T follicular helper cell (primary cell): Measurements from ENCODE around the gene CIDEC.
"Not testable (repeated sequence)": the region's sequence is repeated elsewhere in the genome, so short reads cannot be mapped to it uniquely, and the experiment has no call there.

Experiments
- DNase-seq: peaks from one replicate; pipeline ENCODE4 v3.0.0-alpha.2; 2020; ENCODE audit warnings: low read depth

CIDEC gene

DNA sequence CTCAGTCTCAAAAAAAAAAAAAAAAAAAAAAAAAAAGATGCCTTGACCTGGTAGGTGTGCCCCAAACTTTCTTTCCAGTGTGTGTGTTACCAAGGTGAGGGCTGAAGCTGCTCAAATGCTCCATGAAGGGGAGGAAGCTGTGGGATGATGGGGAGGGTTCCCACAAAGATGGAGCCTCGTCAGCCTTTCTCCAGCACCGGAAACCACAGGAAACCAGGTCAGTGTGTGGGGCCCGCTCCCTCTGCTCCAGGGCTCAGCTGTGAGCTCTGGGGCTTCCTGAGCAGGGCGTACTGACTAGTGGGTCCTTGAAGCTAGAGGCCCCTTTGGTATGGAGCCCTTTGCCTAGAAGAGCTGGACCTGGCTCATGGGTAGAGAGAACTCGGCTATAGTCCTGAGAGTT is 21.9 kb upstream of the CIDEC start:
- no peak for DNase-seq

DNA sequence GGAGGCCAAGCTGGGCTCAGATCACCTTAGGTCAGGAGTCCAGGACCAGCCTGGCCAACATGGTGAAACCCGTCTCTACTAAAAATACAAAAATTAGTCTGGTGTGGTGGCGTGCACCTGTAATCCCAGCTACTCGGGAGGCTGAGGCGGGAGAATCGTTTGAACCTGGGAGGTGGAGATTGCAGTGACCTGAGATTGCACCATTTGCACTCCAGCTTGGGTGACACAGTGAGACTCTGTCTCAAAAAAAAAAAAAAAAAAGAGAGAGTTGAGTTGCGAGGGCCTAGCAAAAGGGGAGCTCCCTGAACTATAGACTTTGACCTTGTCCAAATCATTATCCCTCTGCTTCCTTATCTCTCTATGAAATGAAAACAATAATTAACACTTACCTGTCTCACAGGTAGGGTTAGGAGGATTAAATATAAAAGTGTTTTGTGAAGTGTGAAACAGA is 20.9 kb upstream of the CIDEC start:
- DNase-seq: not testable (repeated sequence)

DNA sequence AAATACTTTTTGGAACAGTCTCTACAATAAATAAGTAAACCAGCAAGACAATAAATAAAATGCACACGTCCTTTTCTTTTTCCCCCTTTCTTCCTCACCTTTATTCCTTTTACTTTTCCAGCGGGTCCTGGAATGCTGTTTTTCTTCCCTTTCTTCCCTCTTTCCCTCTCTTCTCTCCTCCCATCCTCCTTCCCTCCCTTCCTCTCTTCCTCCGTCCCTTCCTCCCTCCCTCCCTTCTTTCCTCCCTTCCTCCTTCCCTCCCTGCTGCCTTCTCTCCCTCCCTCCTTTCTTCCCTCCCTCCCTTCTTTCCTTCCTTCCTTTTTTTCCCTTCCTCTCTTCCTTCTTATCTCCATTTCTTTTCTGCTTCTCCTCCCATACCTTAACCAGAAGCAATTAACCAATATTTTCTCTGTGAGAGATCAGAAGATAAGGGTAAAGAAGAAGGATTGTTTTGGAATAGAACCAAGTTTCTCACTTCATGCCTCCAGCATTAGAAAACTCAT is 19.3 kb upstream of the CIDEC start:
- DNase-seq: no peak

DNA sequence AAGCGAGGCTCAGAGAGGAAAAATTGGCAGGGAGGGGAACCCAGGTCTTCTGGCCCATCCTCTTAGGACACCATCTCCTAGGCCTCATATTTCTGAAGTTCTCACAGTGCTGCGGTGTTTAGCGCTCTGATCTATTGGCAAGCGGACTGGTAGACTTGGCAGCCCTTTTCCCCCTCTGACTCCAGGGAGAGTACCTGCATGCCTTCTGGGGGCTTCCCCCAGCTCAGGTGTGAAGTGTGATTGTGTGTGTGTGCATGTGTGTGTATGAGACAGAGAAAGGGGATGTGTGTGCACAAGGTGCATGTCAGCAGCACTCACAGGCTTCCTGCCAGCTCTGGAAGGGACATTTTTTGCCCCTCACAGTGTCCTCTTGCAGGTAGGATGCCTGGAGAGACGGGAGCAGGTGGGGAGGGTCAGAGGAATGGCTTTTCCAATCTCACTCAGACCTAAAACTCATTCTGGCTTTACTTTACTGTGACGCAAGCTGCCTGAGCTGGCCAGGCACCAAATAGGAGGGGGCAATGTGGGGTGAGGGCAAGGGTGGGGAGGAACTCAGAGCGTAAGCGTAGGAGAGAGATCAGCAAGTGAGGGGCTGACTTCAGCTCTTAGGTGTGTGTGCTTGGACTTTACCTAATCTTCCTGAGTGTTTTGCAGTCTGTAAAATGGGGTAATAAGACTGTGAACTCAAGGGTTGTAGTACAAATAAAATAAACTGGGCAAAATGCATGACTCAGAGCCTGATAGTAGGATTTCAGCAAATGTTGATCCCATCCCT is 18.6 kb upstream of the CIDEC start:
- no peak for DNase-seq

DNA sequence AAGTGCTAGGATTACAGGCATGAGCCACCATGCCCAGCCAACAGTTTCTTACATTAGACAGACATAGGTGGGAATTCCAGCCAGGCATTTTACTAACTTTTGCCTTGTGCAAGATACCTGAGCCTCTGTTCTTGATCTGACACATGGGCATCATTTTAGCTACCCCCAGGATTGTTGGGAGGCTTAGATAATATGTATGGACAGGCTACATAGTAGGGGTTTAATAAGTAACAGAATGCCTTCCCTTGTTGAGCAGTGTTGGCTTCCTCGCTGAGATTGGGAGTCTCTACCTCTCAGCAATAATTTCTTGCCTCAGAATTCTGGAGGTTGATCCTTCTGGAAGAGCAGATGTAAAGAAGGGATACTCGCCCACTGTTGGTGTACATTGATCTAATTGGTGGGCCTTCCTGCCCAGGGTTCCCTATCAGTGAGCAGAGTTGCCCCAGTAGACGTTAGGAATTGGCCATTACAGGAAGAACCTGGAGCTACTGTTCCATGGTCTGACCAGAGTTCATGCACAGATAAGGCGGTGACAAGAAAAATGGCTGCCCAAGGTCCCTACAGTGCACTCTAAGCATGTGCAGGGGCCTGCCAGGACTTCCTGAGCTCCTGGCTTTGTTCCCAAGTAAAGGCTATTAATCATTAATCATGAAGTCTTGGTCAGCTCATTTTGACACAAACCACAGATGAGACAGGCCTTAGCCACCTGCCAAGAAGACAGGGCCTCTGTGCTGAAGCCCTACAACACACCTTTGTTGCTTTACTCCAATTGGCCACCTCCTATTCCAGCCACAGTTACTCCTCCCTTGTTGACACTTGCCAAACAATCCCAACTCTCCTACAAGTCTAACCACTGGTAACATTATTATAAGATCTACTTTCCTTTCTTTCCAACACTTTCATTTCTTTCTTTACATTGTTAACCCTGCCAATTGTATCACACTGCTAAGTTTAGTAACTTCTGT is 17.6 kb upstream of the CIDEC start:
- no peak for DNase-seq

DNA sequence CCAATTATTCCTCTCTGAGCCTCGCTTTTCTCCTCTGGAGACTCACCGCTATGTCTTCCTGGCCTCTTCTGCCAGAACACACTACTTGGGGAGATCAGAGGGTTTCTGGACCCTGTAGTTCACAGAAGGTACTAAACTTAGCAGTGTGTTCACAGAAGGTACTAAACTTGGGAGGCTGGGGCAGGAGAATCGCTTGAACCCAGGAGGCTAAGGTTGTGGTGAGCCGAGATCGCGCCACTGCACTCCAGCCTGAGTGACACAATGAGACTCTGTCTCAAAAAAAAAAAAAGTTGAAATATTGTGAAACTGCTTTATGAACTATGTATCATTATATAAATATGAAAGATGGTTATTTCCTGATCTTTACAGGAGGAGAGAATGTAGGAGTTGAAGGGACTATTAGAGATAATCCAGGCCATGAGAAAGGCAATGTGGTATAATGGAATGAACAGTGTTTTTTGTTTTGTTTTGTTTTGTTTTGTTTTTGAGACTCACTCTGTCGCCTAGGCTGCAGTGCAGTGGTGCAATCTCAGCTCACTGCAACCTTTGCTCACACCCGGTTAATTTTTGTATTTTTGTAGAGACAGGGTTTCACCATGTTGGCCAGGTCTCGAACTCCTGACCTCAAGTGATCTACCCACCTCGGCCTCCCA is 16.8 kb upstream of the CIDEC start:
- not testable (repeated sequence) for DNase-seq

DNA sequence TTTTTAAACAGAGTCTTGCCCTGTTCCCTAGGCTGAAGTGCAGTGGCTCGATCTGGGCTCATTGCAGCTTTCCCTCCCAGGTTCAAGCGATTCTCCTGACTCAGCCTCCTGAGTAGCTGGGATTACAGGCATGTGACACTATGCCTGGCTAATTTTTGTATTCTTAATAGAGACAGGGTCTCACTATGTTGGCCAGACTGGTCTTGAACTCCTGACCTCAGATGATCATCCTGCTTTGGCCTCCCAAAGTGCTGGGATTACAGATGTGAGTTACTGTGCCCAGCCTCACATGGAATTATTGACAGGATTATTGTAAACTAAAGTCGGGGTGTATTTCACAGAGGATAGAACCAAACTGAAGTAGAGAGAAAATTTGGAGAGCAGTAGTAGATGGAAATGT is 15.7 kb upstream of the CIDEC start:
- not testable (repeated sequence) for DNase-seq

DNA sequence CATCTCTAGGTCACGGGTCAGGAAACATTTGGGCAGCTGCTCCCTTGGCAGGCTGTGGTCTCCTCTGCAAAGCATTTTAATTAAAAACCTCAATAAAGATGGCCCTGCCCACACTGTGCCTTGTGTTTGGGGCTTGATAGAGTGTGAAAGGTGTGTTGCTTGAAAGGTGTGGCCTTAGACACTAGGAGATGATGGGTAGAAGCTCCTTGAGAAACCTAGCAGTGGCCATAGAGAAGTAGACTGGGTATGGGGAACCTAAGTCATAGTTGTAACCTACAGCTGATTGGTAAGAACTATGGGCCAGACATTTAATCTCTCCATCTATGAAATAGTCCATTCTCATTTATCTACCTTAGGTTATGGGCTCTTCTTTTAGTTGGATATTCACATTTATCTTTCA is 13.7 kb upstream of the CIDEC start:
- no peak for DNase-seq

DNA sequence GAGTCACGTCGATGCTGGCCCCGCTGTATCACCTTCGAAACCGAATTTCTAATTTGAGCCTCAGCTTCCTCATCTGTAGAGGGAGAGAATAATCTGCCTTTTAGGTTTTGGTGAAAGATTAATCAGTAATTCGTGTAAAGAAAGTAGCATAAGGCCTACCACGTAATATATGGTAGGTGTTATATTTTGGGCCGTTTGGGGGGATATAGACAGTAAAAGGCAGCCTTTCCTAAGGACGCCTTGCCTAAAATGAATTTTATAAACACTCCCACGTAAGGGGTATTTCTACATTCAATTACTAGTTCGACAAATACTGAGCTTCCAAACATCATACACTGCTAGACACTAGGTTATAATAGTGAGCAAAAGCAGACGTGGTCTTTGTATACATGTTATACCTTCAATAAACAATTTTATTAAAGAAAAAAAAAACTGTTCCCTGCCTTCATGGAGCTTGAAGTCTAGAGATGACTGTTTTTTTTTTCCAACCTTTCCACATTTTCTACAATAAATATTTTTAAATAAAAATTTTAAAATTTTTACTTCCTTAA is 11.1 kb upstream of the CIDEC start:
- DNase-seq: no peak

DNA sequence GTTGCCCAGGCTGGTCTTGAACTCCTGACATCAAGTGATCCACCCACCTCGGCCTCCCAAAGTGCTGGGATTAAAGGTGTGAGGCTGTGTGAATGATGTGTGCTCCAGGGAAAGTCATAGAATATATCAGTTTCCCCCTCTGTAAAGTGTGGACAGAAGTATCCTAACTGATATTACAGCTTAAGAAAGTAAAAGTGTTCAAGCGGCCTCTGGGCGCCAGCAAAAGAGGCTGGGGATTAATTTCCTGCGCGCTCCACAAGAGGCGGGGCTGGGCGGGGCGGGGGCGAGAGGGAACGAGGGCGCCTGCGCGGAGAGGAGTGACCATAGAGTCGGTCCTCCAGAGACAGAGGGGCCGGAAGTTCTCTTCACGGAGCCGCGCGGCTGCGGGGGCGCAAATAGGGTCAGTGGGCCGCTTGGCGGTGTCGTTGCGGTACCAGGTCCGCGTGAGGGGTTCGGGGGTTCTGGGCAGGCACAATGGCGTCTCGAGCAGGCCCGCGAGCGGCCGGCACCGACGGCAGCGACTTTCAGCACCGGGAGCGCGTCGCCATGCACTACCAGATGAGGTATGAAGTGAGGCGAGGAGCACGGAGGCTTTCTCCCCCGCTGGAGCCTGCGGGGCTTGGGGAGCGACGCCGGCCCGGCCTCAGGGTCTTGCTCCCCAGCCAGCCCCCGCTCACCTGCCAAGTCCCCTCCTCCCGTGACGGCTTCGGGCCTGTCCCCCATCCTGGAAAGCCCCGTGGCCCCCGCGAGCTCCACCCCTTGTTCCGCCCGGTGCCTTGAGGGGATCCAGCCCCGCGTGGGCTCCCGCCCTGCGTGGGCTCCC is 10.4 kb upstream of the CIDEC start, which contains the start of gene JAGN1:
JAGN1 (plus strand) TSS at position 362 of the 823 bp plus-strand sequence; CDS start at position 475, 113 bp downstream.
- DNase-seq: peak; percentile 87

DNA sequence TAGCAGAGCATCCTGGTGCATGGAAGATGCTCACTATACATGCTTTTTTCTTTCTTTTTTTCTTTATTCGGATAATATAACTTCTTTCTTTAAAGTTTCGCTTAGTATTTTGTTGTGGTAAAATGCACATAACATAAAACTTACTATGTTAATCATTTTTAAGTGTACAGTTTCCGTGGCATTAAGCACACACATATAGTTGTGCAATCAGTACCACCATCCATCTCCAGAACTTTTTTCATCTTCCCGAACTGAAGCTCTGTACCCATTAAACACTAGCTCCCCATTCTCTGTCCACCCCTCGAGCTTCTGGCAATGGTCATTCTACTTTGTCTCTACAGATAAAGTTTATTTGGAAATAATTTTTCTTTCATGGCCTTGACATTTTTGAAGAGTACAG is 9.4 kb upstream of the CIDEC start:
- no peak for DNase-seq

DNA sequence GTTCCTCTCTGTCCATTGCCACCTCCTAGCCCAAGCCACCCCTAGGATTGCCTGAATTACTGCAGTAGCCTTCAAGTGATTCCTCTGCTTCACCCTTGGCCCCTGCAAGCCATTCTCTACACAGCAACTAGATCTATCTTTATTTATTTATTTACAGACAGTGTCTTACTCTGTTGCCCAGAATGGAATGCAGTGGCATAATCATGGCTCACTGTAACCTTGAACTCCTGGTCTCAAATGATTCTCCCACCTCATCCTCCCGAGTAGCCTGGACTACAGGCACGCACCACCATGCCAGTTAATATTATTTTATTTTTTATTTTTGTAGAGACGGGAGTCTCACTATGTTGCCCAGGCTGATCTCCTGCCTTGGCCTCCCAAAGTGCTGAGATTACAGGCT is 8.5 kb upstream of the CIDEC start:
- DNase-seq: no peak

DNA sequence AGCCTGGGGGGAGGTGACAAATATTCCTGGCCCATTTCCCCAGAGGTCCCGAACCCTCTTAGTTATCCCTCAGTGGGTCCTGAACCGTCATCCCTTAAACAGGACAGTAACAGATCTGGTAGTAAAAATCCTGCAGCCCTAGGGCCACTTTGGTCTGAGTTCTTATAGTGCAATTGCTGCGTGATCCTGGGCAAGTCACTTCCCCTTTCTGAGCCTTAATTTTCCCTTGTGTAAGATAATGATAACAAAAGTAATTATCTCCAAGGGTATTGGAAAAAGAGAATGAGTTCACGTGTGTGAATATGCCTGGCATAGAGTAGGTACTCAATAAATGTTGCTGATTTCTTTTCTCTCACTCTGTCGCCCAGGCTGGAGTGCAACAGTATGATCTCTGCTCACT is 7.4 kb upstream of the CIDEC start:
- DNase-seq: no peak

DNA sequence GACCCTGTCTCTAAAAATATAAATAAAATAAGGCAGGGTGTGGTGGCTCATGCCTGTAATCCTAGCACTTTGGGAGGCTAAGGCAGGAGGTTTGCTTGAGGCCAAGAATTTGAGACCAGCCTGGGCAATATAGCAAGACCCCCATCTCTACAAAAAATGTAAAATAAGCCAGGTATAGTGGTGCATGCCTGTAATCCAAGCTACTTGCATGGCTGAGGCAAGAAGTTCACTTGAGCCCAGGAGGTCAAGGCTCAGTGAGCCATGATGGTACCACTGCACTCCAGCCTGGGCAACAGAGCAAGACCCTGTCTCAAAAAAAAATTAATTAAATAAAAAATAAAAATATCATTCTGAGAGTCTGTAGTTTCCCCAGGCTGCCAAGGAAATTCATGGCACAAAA is 6.3 kb upstream of the CIDEC start:
- DNase-seq: no peak

DNA sequence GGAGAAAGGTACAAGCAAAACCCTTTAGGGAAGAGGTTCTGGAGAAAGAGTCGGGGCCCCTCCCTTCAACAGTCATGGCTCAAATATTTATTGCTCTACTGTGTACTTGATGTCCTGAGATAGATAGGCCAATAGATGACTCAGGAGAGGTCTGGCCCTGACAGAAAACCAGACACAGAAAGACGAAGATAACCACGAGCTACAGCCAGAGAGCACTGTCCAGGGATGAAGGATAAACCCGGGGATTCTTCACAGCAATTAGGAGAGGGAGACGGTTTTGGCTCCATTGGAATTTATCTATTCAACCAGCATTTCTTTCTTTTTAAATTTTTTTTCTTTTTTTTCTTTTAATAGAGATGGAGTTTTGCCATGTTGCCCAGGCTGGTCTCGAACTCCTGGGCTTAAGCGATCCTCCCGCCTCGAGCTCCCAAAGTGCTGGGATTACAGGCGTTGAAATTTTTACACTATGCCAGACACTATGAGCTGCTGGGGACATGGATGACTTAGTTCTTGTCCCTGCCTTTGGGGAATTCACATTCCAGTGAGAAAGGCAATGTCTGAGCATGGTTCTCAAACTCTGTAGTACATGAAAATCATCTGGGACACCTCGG is 4.6 kb upstream of the CIDEC start:
- no peak for DNase-seq

DNA sequence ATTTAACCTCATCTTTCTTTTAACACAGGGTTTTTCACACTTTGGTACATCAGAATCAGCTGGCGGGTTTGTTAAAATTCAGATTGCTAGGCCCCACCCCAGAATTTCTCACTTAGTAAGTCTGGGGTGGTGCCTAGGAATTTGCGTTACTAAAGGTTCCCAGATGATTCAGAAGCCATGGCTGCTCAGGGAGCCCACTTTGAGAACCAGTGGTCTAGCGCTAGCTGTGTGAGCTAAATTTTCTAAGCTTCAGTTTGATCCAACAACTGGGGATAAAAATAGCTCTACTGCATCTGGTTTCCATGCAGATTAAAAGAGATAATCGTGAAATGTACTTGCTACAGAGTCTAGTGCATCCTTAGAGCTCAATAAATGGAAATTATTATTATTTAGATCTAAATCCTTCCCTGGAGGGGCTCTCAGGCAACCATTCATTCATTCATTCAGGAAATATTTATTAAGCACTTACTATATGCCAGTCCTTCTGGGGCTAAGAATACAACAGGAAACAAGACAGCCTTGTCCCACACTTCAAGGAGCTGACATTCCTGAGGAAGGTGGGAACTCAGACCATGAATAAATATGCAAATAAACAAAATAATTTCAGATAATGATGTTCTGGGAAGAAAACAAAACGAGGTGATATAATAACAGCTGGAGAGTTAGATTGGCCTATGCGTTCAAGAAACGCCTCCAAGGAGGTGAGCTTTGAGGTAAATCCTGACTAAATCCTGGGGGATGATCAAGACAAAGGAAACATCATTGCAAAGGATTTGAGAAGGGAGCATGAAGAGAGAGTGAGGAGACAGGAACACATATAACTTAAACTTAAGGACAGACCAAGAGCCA is 3.9 kb upstream of the CIDEC start:
- no peak for DNase-seq

DNA sequence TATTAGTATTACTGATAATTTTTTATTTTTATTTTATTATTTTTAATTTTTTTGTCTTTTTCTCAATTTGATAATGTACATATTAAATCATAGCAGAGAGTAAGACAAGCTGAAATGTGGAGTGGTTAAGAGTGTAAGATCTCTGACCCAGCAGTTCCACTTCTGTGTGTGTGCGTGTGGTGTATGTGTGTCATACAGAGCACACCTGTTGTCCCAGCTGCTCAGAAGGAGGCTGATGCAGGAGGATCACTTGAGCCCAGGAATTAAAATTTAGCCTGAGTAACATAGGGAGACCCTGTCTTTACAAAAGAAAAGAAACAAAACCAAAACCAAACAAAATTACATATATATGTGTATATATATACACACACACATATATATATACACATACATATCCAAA is 1.4 kb upstream of the CIDEC start:
- DNase-seq: no peak

DNA sequence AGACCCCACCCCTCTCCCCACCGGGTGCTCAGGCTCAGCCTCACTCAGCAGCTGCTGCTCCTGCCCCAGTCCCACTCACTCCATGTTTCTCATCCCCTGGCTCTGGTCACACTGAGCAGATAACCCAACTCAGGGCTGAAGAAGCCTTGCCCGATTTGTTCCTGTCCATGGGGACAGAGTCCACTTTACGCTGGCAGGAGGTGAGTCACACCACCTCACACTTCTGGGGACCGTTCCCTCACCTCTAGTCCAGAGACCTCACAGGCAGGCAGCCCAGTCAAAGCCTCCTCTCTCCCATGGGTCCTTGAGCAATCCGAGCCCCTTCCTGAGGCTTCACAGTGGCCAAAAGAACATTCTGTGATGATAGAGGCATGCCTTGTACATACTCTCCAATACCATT is 1.4 kb downstream of the CIDEC start:
- no peak for DNase-seq

DNA sequence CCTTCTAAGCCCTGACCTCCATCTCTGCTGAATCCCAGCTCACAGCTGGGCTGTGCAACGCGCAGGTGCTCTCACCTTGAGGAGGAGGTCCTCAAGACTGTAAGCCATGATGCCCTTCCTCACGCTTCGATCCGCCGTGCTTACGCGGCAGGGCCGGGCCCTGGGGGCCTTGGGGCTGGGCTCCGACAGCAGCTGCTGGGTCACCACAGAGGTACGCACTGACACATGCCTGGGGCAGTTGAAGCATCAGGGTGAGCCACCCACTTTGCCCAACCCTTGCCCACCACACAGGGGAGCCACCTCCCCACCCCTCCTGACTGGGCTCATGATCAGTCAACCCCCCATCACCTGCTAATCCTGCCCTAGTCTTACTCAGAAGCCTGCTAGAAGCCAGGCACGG is 3.1 kb downstream of the CIDEC start:
- DNase-seq: no peak

DNA sequence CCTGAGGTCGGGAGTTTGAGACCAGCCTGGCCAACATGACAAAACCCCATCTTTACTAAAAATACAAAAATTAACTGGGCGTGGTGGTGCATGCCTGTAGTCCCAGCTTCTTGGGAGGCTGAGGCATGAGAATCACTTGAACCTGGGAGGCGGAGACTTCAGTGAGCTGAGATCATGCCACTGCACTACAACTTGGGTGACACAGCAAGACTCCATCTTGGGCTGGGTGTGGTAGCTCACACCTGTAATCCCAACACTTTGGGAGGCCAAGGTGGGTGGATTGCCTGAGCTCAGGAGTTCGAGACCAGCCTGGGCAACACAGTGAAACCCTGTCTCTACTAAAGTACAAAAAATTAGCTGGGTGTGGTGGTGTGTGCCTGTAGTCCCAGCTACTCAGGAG is 3.8 kb downstream of the CIDEC start:
- not testable (repeated sequence) for DNase-seq
